GM21717 (cell line): ENCODE data around the gene EDEM2.
"Not testable (repeated sequence)": the region's sequence is repeated elsewhere in the genome, so short reads cannot be mapped to it uniquely, and the experiment has no call there.

ENCODE experiments used
- ATAC-seq: cut with Tn5 transposase; IDR thresholded peaks from one replicate; pipeline ENCODE4 v1.9.1; 2021; ENCODE audit warnings: mild to moderate bottlenecking, moderate library complexity; ENCODE audit not compliant: unreplicated experiment

The EDEM2 gene, protein sequence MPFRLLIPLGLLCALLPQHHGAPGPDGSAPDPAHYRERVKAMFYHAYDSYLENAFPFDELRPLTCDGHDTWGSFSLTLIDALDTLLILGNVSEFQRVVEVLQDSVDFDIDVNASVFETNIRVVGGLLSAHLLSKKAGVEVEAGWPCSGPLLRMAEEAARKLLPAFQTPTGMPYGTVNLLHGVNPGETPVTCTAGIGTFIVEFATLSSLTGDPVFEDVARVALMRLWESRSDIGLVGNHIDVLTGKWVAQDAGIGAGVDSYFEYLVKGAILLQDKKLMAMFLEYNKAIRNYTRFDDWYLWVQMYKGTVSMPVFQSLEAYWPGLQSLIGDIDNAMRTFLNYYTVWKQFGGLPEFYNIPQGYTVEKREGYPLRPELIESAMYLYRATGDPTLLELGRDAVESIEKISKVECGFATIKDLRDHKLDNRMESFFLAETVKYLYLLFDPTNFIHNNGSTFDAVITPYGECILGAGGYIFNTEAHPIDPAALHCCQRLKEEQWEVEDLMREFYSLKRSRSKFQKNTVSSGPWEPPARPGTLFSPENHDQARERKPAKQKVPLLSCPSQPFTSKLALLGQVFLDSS

DNA sequence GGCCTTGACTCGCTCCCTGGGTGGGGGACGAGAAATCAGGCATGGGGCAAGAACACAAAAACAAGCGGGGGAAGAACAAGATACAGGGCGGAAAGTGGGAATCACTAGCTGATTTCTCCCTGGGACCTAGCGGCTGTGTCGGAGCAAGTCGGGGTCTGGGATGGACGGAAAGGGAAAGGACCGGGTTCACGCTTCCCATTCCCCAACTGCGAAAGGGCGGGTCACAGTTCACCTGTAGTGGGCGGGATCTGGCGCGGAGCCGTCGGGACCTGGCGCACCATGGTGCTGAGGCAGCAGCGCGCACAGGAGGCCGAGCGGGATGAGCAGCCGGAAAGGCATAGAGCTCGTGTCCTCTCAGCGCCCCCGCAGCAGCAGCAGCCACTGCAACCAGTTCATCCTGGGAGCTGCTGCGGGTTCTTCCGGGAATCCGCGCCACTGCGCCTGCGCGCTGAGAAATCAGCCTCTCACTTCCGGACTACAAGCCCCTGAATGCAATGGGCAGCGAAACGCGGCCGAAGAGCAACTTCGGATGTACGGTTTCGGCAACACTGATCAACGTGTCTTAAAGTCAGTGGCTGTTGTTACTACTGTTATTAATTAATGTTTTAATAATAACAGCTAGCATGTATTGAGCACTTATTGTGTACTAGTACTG, at the start of gene EDEM2:
TSS of gene EDEM2 (minus strand) at position 417 of the 655 bp plus-strand sequence. CDS start at position 339, 78 bp downstream.
- peak; percentile 67 for ATAC-seq

DNA sequence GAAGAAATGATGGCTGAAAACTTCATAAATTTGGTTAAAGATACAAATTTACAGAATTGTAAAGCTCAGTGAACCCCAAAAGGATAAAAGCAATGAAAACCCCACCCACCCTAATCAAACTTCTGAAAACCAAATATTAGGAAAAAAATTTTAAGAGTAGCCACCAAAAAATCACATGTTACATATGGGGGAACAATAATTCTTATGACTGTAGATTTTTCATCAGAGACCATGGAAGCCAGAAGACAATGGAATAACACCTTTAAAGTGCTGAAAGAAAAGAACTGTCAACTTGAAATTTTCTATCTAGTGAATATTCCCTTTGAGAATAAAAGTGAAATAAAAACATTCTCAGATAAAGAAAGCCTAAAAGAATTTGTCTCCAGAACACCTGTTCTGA, 49.2 kb upstream of the EDEM2 start:
- no peak for ATAC-seq

DNA sequence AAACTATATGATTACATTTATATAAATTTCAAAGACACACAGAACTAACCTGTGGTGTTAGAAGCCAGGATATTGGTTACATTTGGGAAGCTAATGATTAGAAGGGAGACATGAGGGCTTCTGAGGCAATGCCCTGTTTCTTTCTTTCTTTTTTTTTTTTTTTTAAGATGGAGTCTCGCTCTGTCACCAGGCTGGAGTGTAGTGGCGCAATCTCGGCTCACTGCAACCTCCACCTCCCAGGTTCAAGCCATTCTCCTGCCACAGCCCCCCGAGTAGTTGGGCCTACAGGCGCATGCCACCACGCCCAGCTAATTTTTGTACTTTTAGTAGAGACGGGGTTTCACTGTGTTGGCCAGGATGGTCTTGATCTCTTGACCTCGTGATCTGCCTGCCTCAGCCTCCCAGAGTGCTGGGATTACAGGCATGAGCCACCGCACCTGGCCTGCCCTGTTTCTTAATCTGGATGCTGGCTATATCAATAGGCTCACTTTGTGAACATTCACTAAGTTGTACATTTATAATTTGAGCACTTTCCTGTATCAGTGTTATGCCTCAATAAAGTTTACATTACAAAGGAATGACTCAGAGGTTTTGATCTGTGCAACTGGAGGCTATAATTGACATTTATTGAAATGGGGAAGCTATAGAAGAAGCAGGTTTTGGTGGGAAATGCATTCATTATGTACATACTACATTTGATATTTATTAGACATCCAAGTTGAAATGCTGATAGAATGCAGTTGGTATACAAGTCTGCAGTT, 46.1 kb upstream of the EDEM2 start:
- not testable (repeated sequence) for ATAC-seq

DNA sequence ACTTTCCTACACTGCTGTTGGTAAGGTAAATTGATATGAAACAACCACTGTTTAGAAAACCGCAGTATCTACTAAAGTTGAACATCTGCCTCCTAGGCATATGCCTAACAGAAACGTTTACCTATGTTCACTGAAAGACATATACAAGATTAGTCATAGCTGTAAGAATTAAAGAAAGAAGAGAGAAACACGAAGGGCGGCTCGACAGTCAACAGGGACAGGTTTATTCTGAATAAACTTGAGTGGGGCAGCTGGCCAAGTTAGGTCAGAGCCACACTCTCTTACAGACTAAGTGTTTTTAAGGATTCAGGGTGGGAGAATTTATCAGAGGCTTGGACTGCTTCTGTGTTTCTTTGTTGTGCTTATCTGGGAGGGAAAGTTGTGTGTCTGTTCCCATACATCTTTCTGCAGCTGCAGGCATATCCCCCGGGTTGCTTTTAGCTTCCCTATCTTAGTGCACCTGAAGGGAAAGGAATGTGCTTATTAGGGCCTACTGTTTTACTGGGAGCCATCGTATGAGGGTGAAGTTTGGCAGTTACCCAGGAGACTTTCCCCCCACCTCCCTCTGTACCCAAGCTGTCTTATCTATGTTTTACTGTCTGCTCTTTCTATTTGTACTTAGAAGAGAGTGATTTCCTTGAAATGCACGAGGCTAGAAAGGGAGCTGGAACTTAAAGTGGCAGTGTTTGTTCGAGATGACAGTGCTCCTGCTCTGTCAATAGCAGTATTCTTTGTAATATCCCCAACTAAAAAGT, 45.2 kb upstream of the EDEM2 start:
- ATAC-seq, result no peak

DNA sequence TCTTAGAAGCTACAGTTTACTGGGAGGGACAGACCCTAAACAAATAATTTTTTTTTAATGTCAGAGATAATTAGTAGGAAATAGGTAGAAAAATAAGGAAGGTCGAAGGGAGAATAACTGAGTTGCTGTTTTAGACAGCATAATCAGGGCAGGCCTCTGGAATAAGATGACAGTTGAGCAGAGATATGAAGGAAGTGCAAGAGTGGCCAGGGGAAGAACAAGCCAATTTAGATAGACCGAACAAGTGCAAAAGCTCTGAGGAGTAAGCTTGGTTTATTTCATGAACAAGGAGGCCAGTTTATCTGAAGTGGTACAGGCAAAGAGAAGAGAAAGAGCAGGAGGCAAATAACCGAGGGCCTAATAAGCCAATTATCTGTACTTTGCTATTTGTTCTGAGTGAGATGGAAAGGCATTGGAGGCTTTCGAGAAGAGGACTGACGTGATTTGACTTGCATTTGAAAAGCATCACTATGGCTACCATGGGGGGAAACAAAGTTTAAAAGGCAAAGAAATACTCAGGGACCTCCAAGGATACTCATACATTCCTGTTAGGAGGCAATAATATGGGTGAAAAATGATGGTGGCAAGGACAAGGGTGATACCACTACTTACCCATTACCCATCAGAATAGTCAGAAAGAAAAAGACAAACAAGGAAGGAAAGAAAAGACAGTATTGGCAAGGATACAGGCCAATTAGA, 44.4 kb upstream of the EDEM2 start:
- no peak for ATAC-seq

DNA sequence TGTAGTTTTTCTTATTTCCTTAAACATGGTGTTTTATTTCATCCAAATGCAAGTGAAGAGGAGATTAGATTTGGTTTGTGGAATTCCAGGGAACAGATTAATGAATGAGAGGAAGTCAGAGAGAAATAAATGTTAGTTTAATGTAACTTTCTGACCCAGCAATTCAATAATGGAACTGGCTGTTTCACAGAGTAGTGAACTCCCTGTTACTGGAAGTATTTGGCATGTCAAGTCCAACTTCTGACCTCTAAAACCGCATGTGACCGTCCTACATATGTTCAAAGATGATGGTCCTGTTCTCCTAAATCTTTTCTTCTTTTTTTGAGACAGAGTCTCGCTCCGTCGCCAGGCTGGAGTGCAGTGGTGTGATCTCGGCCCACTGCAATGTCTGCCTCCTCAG, 43.4 kb upstream of the EDEM2 start:
- ATAC-seq, result no peak

DNA sequence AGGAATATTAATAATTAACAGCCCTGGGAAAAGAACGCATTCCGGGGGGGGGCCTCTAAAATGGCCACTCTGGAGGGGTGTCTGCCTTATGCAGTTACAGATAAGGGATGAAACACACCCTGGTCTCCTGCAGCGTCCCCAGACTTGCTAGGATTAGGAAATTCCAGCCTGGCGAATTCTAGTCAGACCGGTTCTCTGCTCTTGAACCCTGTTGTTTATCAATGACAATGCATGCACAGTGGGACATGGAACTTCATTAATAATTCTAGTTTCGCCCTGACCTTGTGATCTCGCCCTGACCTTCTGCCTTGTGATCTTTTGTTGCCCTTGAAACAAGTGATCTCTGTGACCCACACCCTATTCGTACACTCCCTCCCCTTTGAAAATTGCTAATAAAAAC, 42.1 kb upstream of the EDEM2 start:
- not testable (repeated sequence) for ATAC-seq

DNA sequence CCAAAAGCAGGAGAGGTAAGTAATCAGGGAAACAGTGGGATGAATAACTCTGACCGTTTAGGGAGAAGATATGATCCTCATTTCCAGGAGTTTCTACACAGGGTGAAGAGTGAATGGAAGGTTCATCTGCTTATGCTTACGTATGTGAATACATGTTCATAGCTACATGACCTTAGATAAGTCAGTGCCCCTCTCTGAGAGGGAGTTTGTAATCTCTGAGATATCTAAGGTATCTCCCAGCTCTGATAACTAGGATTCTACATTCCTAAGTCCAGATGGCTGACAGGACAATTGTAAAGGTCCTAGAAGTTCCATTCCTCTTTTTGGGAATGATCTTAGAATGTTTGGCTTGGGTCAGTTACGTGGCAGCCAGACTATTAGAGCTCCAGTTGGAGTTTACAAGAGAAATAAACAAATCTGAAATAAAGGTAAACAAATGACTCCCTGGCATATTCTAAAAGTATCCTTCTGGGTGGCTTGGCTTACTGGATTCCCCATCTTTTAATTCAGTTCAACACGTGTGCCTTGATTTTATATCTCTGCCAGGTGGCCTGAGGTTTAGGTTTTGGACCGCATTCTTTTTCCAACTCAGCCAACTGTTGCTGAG, 40.6 kb upstream of the EDEM2 start:
- ATAC-seq, result no peak

DNA sequence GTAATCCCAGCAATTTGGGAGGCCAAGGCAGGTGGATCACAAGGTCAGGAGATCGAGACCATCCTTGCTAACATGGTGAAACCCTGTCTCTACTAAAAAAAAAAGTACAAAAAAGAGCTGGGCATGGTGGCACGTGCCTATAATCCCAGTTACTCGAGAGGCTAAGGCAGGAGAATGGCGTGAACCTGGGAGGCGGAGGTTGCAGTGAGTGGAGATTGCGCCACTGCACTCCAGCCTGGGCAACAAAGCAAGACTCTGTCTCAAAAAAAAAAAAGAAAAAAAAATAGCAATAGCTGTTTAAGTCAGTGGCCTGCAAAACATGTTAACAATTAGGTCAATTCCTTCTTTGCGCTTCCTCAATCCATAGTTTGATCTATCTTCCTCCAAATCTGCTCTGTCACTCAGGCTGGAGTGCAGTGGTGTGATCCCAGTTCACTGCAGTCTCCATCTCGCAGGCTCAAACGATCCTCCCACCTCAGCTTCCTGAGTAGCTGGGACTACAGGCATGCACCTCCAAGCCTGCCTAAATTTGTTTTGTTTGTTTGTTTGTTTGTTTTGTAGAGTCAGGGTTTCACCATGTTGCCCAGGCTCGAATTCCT, 39.7 kb upstream of the EDEM2 start:
- not testable (repeated sequence) for ATAC-seq

DNA sequence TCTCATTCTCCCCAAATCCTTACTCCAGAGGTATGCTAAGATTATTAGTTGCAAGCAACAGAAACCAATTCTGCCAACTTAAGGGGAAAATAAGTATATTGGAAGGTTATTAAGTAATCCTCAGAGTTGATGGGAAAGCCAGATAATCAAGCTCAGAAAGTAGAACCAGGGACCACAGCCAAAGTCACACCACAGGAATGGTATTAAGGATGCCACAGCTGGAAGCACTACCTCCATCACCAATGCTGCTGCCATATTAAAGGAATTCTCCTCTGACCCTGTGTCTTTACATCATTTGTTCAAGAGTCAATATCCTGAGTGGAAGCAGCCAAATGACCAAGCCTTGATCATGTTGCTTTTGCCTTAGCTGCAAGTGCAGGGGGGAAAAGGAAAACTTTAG, 34.6 kb upstream of the EDEM2 start:
- no peak for ATAC-seq

DNA sequence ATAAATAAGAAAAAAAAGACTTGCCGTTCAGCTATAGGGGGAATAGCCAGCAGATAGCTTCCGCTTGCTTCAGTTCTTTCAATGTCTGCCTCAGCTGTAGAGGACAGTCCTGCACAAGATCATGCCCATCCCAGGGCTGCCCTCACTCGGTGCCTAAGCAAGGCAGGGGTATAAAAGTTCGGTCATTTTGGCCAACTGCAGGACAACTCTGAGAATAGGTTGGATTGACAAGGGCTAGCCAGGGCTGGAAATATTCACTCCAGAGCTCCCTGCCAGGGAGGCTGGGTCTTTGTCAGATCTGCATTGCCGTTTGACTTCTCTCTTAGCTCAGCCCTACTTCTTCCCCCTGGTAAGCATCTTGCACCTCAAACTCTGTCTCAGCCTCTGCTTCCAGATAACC, 33.1 kb upstream of the EDEM2 start:
- no peak for ATAC-seq

DNA sequence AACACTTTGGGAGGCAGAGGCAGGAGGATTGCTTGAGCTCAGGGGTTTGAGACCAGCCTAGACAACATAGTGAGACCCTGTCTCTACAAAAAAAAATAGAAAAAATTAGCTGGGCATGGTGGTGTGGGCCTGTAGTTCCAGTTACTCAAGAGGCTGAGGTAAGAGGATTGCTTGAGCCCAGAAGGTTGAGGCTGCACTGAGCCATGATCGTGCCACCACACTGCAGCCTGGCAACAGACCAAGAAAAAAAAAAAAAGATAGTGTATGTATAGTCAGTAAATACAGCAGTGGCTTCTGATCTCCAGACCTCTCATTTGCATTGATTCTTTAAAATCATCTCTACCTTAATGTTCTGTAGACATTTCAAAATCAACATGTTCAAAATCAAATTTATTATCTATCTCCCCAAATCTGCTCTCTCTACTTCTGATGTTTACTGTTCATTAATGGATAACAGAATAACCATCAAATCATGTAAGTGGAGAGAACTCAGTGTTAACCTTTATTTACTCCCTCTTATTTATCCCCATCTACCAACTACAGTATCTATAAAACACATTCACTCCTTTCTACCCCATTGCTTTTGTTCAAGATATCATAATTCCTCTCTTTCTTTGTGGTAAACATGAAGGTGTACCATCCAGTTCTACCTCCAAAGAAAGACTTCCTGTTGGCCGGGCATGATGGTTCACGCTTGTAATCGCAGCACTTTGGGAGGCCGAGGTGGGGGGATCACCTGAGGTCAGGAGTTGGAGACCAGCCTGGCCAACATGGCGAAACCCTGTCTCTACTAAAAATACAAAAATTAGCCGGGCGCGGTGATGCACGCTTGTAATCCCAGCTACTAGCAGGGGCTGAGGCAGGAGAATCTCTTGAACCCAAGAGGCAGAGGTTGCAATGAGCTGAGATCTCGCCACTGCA, 32.4 kb upstream of the EDEM2 start:
- no peak for ATAC-seq

DNA sequence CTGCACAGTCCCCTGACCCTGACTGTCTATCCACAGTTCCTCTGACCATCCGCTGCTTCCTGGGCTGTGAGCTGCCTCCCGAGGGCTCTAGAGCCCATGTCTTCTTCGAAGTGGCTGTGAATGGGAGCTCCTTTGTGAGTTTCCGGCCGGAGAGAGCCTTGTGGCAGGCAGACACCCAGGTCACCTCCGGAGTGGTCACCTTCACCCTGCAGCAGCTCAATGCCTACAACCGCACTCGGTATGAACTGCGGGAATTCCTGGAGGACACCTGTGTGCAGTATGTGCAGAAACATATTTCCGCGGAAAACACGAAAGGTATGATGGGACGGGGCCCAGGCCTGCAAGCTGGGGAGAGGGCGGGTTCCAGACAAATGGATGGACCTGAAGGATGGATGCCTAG, 29.0 kb upstream of the EDEM2 start:
- no peak for ATAC-seq

DNA sequence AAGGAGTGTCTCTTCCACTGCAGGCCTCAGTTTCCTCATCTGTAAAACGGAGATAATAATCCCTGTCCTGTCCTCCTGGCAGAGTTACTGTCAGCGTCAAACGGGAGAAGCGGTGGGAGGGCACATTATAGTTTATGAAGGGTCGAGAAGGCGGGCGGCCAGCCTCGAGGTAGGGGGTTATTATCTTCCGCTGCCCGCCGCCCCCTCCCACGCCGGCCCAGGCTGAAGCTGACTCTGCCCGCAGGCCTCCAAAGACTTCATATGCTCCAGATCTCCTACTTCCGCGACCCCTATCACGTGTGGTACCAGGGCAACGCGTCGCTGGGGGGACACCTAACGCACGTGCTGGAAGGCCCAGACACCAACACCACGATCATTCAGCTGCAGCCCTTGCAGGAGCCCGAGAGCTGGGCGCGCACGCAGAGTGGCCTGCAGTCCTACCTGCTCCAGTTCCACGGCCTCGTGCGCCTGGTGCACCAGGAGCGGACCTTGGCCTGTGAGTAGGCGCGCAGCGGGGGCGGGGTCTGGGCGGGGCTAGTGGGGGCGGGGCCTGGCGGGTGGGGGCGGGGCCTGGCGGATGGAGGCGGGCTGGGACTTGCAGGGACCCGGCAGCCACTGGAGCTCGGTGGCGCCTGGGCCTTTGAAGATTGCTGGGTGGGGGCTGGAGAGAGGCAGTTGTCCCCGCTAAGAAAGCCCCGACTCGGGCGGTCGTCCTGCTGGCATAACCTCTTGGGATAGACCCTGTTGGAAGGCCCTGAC, 27.5 kb upstream of the EDEM2 start:
- ATAC-seq, result no peak

DNA sequence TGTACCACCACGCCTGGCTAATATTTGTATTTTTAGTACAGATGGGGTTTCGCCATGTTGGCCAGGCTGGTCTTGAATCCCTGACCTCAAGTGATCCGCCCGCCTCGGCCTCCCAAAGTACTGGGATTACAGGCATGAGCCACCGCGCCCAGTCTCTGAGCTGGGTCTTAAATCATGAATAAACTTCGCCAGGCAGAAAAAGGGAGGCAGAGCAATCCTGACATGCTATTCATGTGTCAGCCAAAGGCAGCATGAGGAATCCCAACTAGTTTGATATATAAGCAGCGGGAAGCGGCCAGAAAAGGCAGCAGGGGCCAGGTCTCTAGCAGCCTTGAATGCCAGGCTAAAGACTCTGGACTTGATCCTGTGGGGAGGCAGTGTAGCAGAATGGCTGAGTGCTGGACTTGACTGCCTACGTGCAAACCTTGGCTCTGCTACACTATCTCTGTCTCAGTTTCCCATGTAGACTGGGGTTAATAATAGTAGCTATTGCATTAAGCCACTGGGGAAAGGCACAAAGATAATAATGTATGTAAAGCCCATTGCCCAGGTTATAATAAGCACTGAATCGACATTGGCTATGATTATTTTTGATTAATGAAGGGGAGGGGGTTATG, 26.5 kb upstream of the EDEM2 start:
- ATAC-seq, result no peak

DNA sequence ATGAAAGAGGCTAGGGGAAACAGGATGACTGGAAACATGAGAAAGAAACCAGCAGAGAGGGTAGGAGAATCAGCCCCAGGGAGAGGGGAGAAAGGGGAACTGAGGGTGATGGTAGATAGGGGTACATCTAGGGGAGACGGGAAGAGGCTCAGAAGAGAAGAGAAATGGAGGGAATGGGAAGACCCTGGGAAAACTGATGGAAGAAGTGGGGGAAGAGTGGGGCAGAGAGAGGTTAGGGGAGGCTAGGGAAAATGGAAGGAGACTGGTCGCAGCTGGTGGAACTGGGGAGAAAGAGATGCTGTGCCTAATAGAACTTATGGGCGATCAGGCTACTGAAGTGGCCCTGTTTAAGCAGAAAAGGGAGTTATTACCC, 25.3 kb upstream of the EDEM2 start:
- no peak for ATAC-seq
